Uterus (tissue), 4 donors: ENCODE data around the gene SLC16A3. TPM values are rescaled to one million over a fixed set of nuclear protein-coding genes. Genes with fewer than 3 reads are reported as not detected.
"Not testable (repeated sequence)": the region's sequence is repeated elsewhere in the genome, so short reads cannot be mapped to it uniquely, and the experiment has no call there.

ENCODE experiments used
- DNase-seq, 2 donors: peaks; one replicate each; pipeline ENCODE4 v3.0.0-alpha.2; 2019 to 2020
- H3K27ac ChIP-seq, 2 donors: fragments of 200-600 bp; sonication (generic); 1 replicate in 1 of 2; 2 replicates in 1 of 2; pipeline ENCODE4 v1.5.1; 2016 to 2018
- H3K27me3 ChIP-seq, 2 donors: fragments of 200-600 bp; sonication (generic); one replicate each; pipeline ENCODE4 v1.5.1; 2018 to 2019; ENCODE audit warnings: control low read depth in 1 of 2
- H3K36me3 ChIP-seq, 2 donors: fragments of 200-600 bp; sonication (generic); one replicate each; pipeline ENCODE4 v1.5.1; 2019; ENCODE audit warnings: control low read depth in 1 of 2
- H3K4me1 ChIP-seq, 2 donors: fragments of 200-600 bp; sonication (generic); one replicate each; pipeline ENCODE4 v1.5.1; 2018 to 2019; ENCODE audit warnings: control low read depth in 1 of 2
- H3K4me3 ChIP-seq, 2 donors: fragments of 200-600 bp; sonication (generic); 1 replicate in 1 of 2; 2 replicates in 1 of 2; pipeline ENCODE4 v1.5.1; 2018 to 2019; ENCODE audit warnings: mild to moderate bottlenecking in 1 of 2
- H3K9me3 ChIP-seq, 2 donors: fragments of 200-600 bp; sonication (generic); one replicate each; pipeline ENCODE4 v1.5.1; 2019; ENCODE audit warnings: control low read depth in 1 of 2
- POLR2A ChIP-seq, 2 donors: fragments of 450-650 bp; IDR thresholded peaks; one replicate each; pipeline ENCODE4 v1.6.1; 2016; ENCODE audit warnings: antibody characterized with exemption in 2 of 2, mild to moderate bottlenecking in 1 of 2, moderate library complexity in 1 of 2
- intact Hi-C: fragments of 100-400 bp; cut with DNase I; formaldehyde crosslinking; loops from one replicate; pipeline ENCODE4 v1.15.1; 2023; ENCODE audit warnings: low total_unique reads
- total RNA-seq, 4 donors: library from RNA; depleted of rRNA in 3 of 4; stranded (reverse); fragments of >200 nt in 3 of 4; gene quantifications; one replicate each; pipeline versions ENCODE4 v1.1.0 to v1.2.4, GENCODE V29; 2014 to 2023
- TF ChIP-seq, protein P1 (sequence below), 4 experiments: fragments of 200-600 bp in 2 of 4; fragments of 450-650 bp in 2 of 4; sonication (generic) in 2 of 4; IDR thresholded peaks; one replicate each; pipeline ENCODE4 v1.5.1; 2016 to 2019; ENCODE audit warnings: antibody characterized with exemption in 4 of 4, mild to moderate bottlenecking in 2 of 4, moderate library complexity in 1 of 4
- donor health status: DM: yes; HTN: yes; CAD: no.

SLC16A3 gene
- total RNA-seq, 4 donors from 2014 or later = 1.5 to 28.6 (median 12.2) TPM

DNA sequence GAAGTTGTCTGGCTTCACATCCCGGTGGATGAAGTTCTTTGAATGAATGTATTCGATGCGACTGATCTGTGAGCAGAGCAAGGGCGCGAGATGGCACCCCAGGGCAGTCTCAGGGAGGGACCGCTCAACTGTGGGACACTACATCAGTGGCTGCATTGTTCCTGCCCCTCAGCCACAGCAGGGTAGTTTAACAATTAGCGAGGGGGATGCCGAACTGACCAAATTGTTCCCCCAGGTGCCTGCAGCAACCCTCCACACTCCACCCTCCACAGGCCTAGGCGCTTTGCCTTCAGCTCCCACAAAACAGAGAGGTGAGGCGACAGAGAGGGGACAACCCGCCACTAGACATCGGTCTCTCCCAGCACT lies 24.3 kb downstream of the SLC16A3 start:
- DNase-seq = no peak
- Histone ChIP-seq H3K27me3 (no peaks in the 10 kb centered on the region), H3K36me3 (no peaks in the 10 kb centered on the region), H3K27ac (no peak overlapping the region), H3K4me1 (peaks cover 0 to 5% of the 10 kb centered on the region in 2 donors), H3K9me3 (no peaks in the 10 kb centered on the region), H3K4me3 (no peak overlapping the region)
- intact Hi-C loops = no loop called here
- TF ChIP-seq, protein P1, sequence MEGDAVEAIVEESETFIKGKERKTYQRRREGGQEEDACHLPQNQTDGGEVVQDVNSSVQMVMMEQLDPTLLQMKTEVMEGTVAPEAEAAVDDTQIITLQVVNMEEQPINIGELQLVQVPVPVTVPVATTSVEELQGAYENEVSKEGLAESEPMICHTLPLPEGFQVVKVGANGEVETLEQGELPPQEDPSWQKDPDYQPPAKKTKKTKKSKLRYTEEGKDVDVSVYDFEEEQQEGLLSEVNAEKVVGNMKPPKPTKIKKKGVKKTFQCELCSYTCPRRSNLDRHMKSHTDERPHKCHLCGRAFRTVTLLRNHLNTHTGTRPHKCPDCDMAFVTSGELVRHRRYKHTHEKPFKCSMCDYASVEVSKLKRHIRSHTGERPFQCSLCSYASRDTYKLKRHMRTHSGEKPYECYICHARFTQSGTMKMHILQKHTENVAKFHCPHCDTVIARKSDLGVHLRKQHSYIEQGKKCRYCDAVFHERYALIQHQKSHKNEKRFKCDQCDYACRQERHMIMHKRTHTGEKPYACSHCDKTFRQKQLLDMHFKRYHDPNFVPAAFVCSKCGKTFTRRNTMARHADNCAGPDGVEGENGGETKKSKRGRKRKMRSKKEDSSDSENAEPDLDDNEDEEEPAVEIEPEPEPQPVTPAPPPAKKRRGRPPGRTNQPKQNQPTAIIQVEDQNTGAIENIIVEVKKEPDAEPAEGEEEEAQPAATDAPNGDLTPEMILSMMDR (IDR thresholded peaks at IDR 0.05) = no peak
- TF ChIP-seq POLR2A (IDR thresholded peaks at IDR 0.05) = no peak

DNA sequence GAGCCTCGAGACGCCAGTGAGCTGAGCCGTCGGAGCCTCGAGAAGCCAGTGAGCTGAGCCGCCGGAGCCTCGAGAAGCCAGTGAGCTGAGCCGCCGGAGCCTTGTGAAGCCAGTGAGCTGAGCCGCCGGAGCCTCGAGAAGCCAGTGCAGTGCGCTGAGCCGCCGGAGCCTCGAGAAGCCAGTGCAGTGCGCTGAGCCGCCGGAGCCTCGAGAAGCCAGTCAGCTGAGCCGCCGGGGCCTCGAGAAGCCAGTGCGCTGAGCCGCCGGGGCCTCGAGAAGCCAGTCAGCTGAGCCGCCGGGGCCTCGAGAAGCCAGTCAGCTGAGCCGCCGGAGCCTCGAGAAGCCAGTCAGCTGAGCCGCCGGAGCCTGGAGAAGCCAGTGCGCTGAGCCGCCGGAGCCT lies 25.3 kb downstream of the SLC16A3 start:
- H3K9me3 ChIP-seq, H3K4me3 ChIP-seq, H3K4me1 ChIP-seq, DNase-seq, H3K36me3 ChIP-seq, H3K27me3 ChIP-seq, H3K27ac ChIP-seq, intact Hi-C loops: not testable (repeated sequence)

DNA sequence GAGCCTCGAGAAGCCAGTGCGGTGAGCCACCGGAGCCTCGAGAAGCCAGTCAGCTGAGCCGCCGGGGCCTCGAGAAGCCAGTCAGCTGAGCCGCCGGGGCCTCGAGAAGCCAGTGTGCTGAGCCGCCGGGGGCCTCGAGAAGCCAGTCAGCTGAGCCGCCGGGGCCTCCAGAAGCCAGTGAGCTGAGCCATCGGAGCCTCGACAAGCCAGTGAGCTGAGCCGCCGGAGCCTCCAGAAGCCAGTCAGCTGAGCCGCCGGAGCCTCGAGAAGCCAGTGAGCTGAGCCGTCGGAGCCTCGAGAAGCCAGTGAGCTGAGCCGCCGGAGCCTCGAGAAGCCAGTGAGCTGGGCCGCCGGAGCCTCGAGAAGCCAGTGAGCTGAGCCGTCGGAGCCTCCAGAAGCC lies 25.9 kb downstream of the SLC16A3 start:
- H3K36me3 ChIP-seq, H3K4me3 ChIP-seq, H3K27ac ChIP-seq, H3K4me1 ChIP-seq, intact Hi-C loops, H3K9me3 ChIP-seq, H3K27me3 ChIP-seq, DNase-seq: not testable (repeated sequence)

DNA sequence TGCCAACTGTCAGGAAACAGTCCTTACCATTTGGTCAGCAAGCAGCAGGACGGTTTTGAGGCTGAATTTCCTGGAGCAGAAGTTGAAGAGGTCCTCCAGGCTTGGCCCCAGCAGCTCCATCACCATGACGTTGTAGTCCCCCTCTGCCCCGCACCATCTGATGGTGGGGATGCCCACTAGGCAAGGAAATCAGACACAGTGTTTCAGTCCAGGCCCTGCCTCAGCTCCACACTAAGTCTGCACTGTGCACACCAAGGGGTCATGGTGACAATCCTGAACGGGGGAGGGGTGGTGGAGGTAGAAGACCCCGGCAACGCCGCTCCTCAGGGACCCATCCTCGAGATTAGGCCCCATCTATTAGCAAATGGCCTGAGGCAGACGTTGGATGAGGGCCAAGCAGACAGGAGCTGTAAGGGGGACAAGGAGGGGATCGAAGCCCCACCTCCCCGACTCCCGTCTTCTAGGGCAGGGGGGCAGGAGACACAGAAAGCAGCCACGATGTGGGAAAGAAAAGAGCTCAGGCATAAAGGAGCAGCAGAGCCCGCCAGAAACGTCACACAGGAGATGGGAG lies 26.6 kb downstream of the SLC16A3 start:
- H3K27ac ChIP-seq = no peak overlapping the region
- no peak for DNase-seq
- H3K4me3 ChIP-seq = no peak overlapping the region

DNA sequence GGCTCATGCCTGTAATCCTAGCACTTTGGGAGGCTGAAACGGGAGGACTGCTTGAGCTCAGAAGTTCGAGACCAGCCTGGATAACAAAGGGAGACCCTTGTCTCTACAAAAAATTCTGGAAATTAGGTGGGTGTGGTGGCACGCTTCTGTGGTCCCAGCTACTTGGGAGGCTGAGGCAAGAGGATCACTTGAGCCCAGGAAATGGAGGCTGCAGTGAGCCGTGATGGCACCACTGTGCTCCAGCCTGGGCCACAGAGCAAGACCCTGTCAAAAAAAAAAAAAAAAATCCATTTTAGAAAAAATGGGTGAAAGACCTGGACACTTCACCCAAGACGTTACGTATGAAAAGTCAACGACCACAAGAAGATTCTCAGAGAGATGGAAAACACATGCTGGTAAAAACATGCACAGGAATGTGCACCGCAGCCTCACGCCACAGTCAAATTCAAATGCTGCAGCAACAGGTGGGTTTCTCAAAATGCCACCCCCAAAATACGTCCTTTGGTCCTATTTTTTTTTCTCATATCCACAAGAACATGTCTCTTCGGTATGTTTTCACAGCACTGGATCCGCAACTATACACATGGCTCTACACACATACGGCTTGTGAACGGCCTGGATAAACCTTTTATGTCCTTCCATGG lies 27.5 kb downstream of the SLC16A3 start:
- intact Hi-C loops = no loop called here
- TF ChIP-seq POLR2A (IDR thresholded peaks at IDR 0.05) = no peak
- TF ChIP-seq, protein P1 (IDR thresholded peaks at IDR 0.05) = no peak
- Histone ChIP-seq H3K27ac (no peak overlapping the region), H3K36me3 (no peaks in the 10 kb centered on the region), H3K4me1 (no peaks in the 10 kb centered on the region), H3K4me3 (no peak overlapping the region), H3K9me3 (no peaks in the 10 kb centered on the region), H3K27me3 (no peaks in the 10 kb centered on the region)
- no peak for DNase-seq

More for the DNA sequence above, 26.6 kb downstream of the SLC16A3 start:
- no peaks in the 10 kb centered on the region for H3K27me3 ChIP-seq
- H3K36me3 ChIP-seq = no peaks in the 10 kb centered on the region
- TF ChIP-seq, protein P1 (IDR thresholded peaks at IDR 0.05) = no peak
- TF ChIP-seq POLR2A (IDR thresholded peaks at IDR 0.05) = no peak
- peaks cover 0 to 1% of the 10 kb centered on the region in 2 donors for H3K4me1 ChIP-seq
- intact Hi-C loops = no loop called here
- no peaks in the 10 kb centered on the region for H3K9me3 ChIP-seq

DNA sequence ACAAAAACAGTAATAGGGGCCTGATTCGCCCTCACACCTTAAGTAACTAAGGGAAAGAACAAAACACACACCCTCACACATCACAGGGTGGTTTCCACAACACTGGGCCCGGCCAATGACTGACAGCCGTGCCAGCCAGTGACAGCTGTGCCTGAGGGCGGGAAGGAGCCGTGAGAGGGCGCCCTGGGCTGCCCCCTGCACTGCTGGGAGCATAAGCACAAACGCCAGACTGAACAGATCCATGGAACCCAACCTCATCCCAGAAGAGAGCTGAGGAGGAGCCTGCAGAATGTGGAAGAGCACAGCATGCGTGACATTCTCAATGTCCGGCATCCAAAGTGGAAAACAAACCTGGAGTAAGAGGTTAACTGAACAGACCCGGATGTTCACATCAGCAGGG lies 28.6 kb downstream of the SLC16A3 start:
- H3K36me3 ChIP-seq = no peaks in the 10 kb centered on the region
- DNase-seq = peak in 1 of 2 donors; percentile 47
- no peaks in the 10 kb centered on the region for H3K4me1 ChIP-seq
- intact Hi-C loops = no loop called here
- H3K9me3 ChIP-seq = no peaks in the 10 kb centered on the region
- H3K27me3 ChIP-seq = no peaks in the 10 kb centered on the region
- peak overlapping the region; percentile 17 to 37 for H3K27ac ChIP-seq
- TF ChIP-seq, protein P1 (IDR thresholded peaks at IDR 0.05) = no peak
- TF ChIP-seq POLR2A (IDR thresholded peaks at IDR 0.05) = no peak
- no peak overlapping the region for H3K4me3 ChIP-seq
